ENCODE data around the gene DMC1.
A peak's percentile ranks its signal among the peaks of the same experiment; 100 is the strongest.
"Not testable (repeated sequence)": the region's sequence is repeated elsewhere in the genome, so short reads cannot be mapped to it uniquely, and the experiment has no call there.

DMC1 gene

GRCh38 chr22:38569972-38570778, at the start of gene DMC1:
Gene DMC1, minus strand, starts transcription at chr22:38570183. Its CDS starts 1,927 bp downstream, at chr22:38568256.
- DNase-seq (ENCODE audit: low spot score) = peak; percentile 96

- no peak for DNase-seq (ENCODE audit: low spot score)
Measured at GRCh38 chr22:38618682-38619081, 48.7 kb upstream of the DMC1 start.

GRCh38 chr22:38618258-38618657, 48.3 kb upstream of the DMC1 start:
- no peak for DNase-seq (ENCODE audit: low spot score)

- DNase-seq (ENCODE audit: low spot score) = not testable (repeated sequence)
Measured at GRCh38 chr22:38615064-38615405, 45.1 kb upstream of the DMC1 start.

GRCh38 chr22:38614332-38615063, 44.5 kb upstream of the DMC1 start:
- no peak for DNase-seq (ENCODE audit: low spot score)

- DNase-seq (ENCODE audit: low spot score) = no peak
Measured at GRCh38 chr22:38613588-38613987, 43.6 kb upstream of the DMC1 start.

GRCh38 chr22:38612217-38613006, 42.4 kb upstream of the DMC1 start:
- DNase-seq (ENCODE audit: low spot score) = no peak

- DNase-seq (ENCODE audit: low spot score) = no peak
Measured at GRCh38 chr22:38611559-38611958, 41.6 kb upstream of the DMC1 start.

GRCh38 chr22:38610234-38610633, 40.3 kb upstream of the DMC1 start:
- DNase-seq (ENCODE audit: low spot score) = no peak

- DNase-seq (ENCODE audit: low spot score) = no peak
Measured at GRCh38 chr22:38608992-38609750, 39.2 kb upstream of the DMC1 start.

GRCh38 chr22:38607680-38608079, 37.7 kb upstream of the DMC1 start:
- no peak for DNase-seq (ENCODE audit: low spot score)

- no peak for DNase-seq (ENCODE audit: low spot score)
Measured at GRCh38 chr22:38602166-38602565, 32.2 kb upstream of the DMC1 start.

GRCh38 chr22:38601221-38601764, 31.3 kb upstream of the DMC1 start:
- DNase-seq (ENCODE audit: low spot score) = no peak

GRCh38 chr22:38599466-38599865, 29.5 kb upstream of the DMC1 start:
- no peak for DNase-seq (ENCODE audit: low spot score)

GRCh38 chr22:38582923-38583322, 12.9 kb upstream of the DMC1 start:
- DNase-seq (ENCODE audit: low spot score) = not testable (repeated sequence)

- no peak for DNase-seq (ENCODE audit: low spot score)
Measured at GRCh38 chr22:38578505-38578904, 8.5 kb upstream of the DMC1 start.

- peak; percentile 44 for DNase-seq (ENCODE audit: low spot score)
Measured at GRCh38 chr22:38572065-38572464, 2.1 kb upstream of the DMC1 start.

GRCh38 chr22:38570779-38571364, 889 bp upstream of the DMC1 start:
- peak; percentile 26 for DNase-seq (ENCODE audit: low spot score)

GRCh38 chr22:38569181-38569971, 607 bp downstream of the DMC1 start:
- no peak for DNase-seq (ENCODE audit: low spot score)

GRCh38 chr22:38567531-38568285, 2.3 kb downstream of the DMC1 start:
- DNase-seq (ENCODE audit: low spot score) = no peak

All from CD4-positive, alpha-beta T cell treated with Interleukin-15 for 4 hours (primary cell).